GM12878 (cell line): ENCODE data around the gene TOMT. TPM values are rescaled to one million over a fixed set of nuclear protein-coding genes. Genes with fewer than 3 reads are reported as not detected.

Experiments
- ATAC-seq: fragments of 200-7000 bp; cut with Tn5 transposase; 3 replicates; pipeline ENCODE4 v1.9.1; 2020; ENCODE audit warnings: mild to moderate bottlenecking, moderate library complexity
- BruUV-seq: library from RNA; stranded (reverse); fragments of 400-500 nt; replicated peaks from 2 replicates; lab custom pipeline; 2021; lab: Mats Ljungman, UMichigan
- CTCF ChIA-PET: fragments of 300-600 bp; sonication (Branson Sonifier 250); formaldehyde crosslinking; extraction: SDS; loops from one replicate; lab custom pipeline; 2021; ENCODE audit warnings: inconsistent platforms; lab: Yijun Ruan, JAX
- POLR2A ChIA-PET: fragments of 350-600 bp; formaldehyde crosslinking; extraction: SDS; loops from one replicate; lab custom pipeline; 2021; ENCODE audit warnings: inconsistent platforms; lab: Charles Lee
- RAD21 ChIA-PET: fragments of 300-600 bp; sonication (Branson Sonifier 250); formaldehyde crosslinking; loops from one replicate; lab custom pipeline; 2023; ENCODE audit warnings: antibody characterized with exemption; ENCODE audit not compliant: unreplicated experiment; lab: Charles Lee
- SMC1A ChIA-PET: fragments of 300-600 bp; sonication (Branson Sonifier 250); formaldehyde crosslinking; loops from one replicate; lab custom pipeline; 2023; ENCODE audit not compliant: unreplicated experiment, uncharacterized antibody; lab: Charles Lee
- DNase-seq: peaks from one replicate; pipeline ENCODE4 v3.0.0-alpha.2; 2011; ENCODE audit warnings: low read depth, low spot score
- FAIRE-seq: peaks from 3 replicates; lab custom pipeline; 2011; peaks lifted over from hg19 to GRCh38; lab: Jason Lieb, UNC
- H2AFZ ChIP-seq: 2 replicates; pipeline ENCODE4 v1.6.0; 2011; ENCODE audit warnings: low read depth, low read length, control low read depth; ENCODE audit not compliant: control insufficient read depth
- H3K27ac ChIP-seq: 2 replicates; pipeline ENCODE4 v1.5.1; 2011; ENCODE audit warnings: control low read depth; ENCODE audit not compliant: control insufficient read depth, insufficient read depth
- H3K27me3 ChIP-seq, 2 experiments: replicated peaks in 1 of 2; 2 replicates each; pipeline versions ENCODE4 v1.6.0 to v1.6.1; 2011; ENCODE audit warnings: low read length in 1 of 2; ENCODE audit not compliant: control insufficient read depth in 2 of 2, insufficient read depth in 2 of 2
- H3K36me3 ChIP-seq, 2 experiments: 2 replicates each; pipeline ENCODE4 v1.5.1; 2011; ENCODE audit warnings: low read length in 1 of 2; ENCODE audit not compliant: control insufficient read depth in 2 of 2, insufficient read depth in 2 of 2
- H3K4me1 ChIP-seq: 2 replicates; pipeline ENCODE4 v1.6.1; 2011; ENCODE audit warnings: mild to moderate bottlenecking, low read length, moderate library complexity, mixed read lengths; ENCODE audit not compliant: control insufficient read depth, insufficient read depth
- H3K4me2 ChIP-seq: 2 replicates; pipeline ENCODE4 v1.6.0; 2011; ENCODE audit warnings: control low read depth; ENCODE audit not compliant: control insufficient read depth, insufficient read depth
- H3K4me3 ChIP-seq: fragments of 200-600 bp; sonication (generic); 2 replicates; pipeline ENCODE4 v1.5.1; 2016
- H3K79me2 ChIP-seq: 2 replicates; pipeline ENCODE4 v1.6.0; 2011; ENCODE audit warnings: low read length; ENCODE audit not compliant: control insufficient read depth, insufficient read depth
- H3K9ac ChIP-seq: 2 replicates; pipeline ENCODE4 v1.8.0; 2011; ENCODE audit warnings: low read length, control low read depth, mixed read lengths; ENCODE audit not compliant: control insufficient read depth, insufficient read depth
- H3K9me3 ChIP-seq: replicated peaks from 3 replicates; pipeline ENCODE4 v1.5.1; 2011; ENCODE audit warnings: mild to moderate bottlenecking, low read length; ENCODE audit not compliant: control insufficient read depth, insufficient read depth
- H4K20me1 ChIP-seq: 2 replicates; pipeline ENCODE4 v1.6.0; 2011; ENCODE audit not compliant: control insufficient read depth, insufficient read depth
- BCL3 ChIP-seq: IDR thresholded peaks from 2 replicates; pipeline ENCODE4 v1.6.1; 2011; ENCODE audit warnings: borderline replicate concordance, low read depth, mild to moderate bottlenecking, moderate library complexity, low read length; ENCODE audit not compliant: insufficient read depth, poor library complexity, severe bottlenecking
- BHLHE40 ChIP-seq, 2 experiments: fragments of 450-650 bp in 1 of 2; IDR thresholded peaks; 2 replicates each; pipeline ENCODE4 v1.6.1; 2011 to 2017; ENCODE audit warnings: low read depth in 2 of 2, borderline replicate concordance in 1 of 2, improper control_type of control experiment in 1 of 2, low read length in 1 of 2, mild to moderate bottlenecking in 1 of 2
- CEBPB ChIP-seq, 2 experiments: fragments of 150-350 bp in 1 of 2; IDR thresholded peaks; 2 replicates each; pipeline ENCODE4 v1.6.1; 2012 to 2014; ENCODE audit warnings: low read depth in 2 of 2, low read length in 2 of 2, borderline replicate concordance in 1 of 2, inconsistent platforms in 1 of 2
- CREB1 ChIP-seq: IDR thresholded peaks from 2 replicates; pipeline ENCODE4 v1.6.1; 2012; ENCODE audit warnings: low read depth, mild to moderate bottlenecking, inconsistent platforms
- EP300 ChIP-seq, 2 experiments: fragments of 150-350 bp in 1 of 2; IDR thresholded peaks; 2 replicates each; pipeline ENCODE4 v1.6.1; 2011 to 2012; ENCODE audit warnings: low read depth in 2 of 2, low read length in 2 of 2, borderline replicate concordance in 1 of 2, improper control_type of control experiment in 1 of 2, inconsistent platforms in 1 of 2; ENCODE audit not compliant: control insufficient read depth in 1 of 2
- GATAD2B ChIP-seq: fragments of 450-650 bp; conservative IDR thresholded peaks from 2 replicates; pipeline ENCODE4 v1.6.1; 2017; ENCODE audit warnings: low read depth, mild to moderate bottlenecking, moderate library complexity
- HDAC2 ChIP-seq: fragments of 200-600 bp; sonication (generic); IDR thresholded peaks from 2 replicates; pipeline ENCODE4 v1.6.1; 2017
- HDAC6 ChIP-seq: fragments of 200-600 bp; sonication (generic); IDR thresholded peaks from one replicate; pipeline ENCODE4 v1.8.0; 2017; ENCODE audit warnings: antibody characterized with exemption; ENCODE audit not compliant: unreplicated experiment
- NFYA ChIP-seq: IDR thresholded peaks from 2 replicates; pipeline ENCODE4 v1.6.1; 2011; ENCODE audit warnings: low read depth, mild to moderate bottlenecking, low read length, improper control_type of control experiment, borderline replicate concordance
- RB1 ChIP-seq: fragments of 450-650 bp; formaldehyde crosslinking; IDR thresholded peaks from 2 replicates; pipeline ENCODE4 v1.6.1; 2017; ENCODE audit warnings: mild to moderate bottlenecking, borderline replicate concordance
- SREBF2 ChIP-seq: IDR thresholded peaks from 2 replicates; pipeline ENCODE4 v1.6.1; 2012; ENCODE audit warnings: mild to moderate bottlenecking, low read length
- YBX1 ChIP-seq: fragments of 450-650 bp; IDR thresholded peaks from 2 replicates; pipeline ENCODE4 v1.6.1; 2016; ENCODE audit warnings: antibody characterized with exemption
- in situ Hi-C: fragments of 300-500 bp; cut with MboI; formaldehyde crosslinking; loops from 9 replicates; pipeline ENCODE4 v1.14.3; 2018; ENCODE audit warnings: mixed read lengths
- intact Hi-C: fragments of 100-400 bp; cut with micrococcal nuclease; formaldehyde crosslinking; loops from one replicate; pipeline ENCODE4 v1.14.2; 2022; ENCODE audit not compliant: unreplicated experiment
- polyA plus RNA-seq, 11 experiments: library from polyadenylated mRNA; depleted of rRNA in 4 of 11; unstranded in 6 of 11; stranded (reverse) in 5 of 11; fragments of >200 nt; fragmentation: Nextera tagmentation in 4 of 11; fragmentation: Illumina TruSeq in 1 of 11; extraction: Ambion mirVana in 4 of 11; extraction: Trizol in 1 of 11; gene quantifications; 1 replicate in 1 of 11; 2 replicates in 10 of 11; pipeline versions ENCODE4 v1.2.1 to v1.2.3, GENCODE V29; 2011 to 2016; ENCODE audit warnings: inconsistent platforms in 2 of 11, missing spikeins in 2 of 11, low read depth in 1 of 11
- total RNA-seq, 4 experiments: library from RNA; depleted of rRNA in 3 of 4; stranded (reverse); fragments of >200 nt in 3 of 4; fragmentation: Illumina TruSeq in 1 of 4; extraction: Trizol in 1 of 4; gene quantifications; 2 replicates each; pipeline versions ENCODE4 v1.2.1 to v1.2.3, GENCODE V29; 2013 to 2021
- TF ChIP-seq, protein P1 (sequence below): fragments of 450-650 bp; formaldehyde crosslinking; IDR thresholded peaks from 2 replicates; pipeline ENCODE4 v1.4.0; 2022; ENCODE audit warnings: mild to moderate bottlenecking, moderate library complexity
- TF ChIP-seq, protein P2 (sequence below): fragments of 450-650 bp; IDR thresholded peaks from 2 replicates; pipeline ENCODE4 v1.6.1; 2017; ENCODE audit warnings: mild to moderate bottlenecking, moderate library complexity

TOMT gene
- total and polyA plus RNA-seq, 10 of the 15 experiments (the other 5 are each of a cell fraction or from before 2014, with no cell fraction given) = not detected

DNA sequence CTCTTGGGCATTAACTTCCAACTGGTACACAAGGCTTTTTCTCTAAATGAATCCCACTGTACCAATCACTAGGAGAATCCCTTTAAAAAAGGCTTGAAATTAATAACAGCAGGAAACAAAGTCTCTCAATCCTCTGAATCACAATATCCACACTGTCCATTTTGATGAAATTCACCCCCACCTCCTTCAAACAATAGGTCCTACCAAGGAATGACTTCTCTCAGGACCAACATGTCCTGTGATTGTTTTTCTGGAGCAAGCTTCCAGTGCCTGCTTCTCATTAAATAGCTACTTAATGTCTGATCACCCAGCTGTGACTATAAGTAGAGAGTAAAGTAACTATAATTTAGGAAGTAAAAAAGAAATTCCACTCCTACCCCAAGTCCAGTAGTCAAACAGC lies 38.5 kb upstream of the TOMT start:
- RAD21 ChIA-PET = interaction anchor here (0.6 to 7.8 kb wide), 5 partner anchors 23 to 121 kb away, joined by 3 to 46 read pairs (median 3); no protein-coding TSS in a partner anchor
- intact Hi-C loops (no loop called here), in situ Hi-C loops (no loop called here)
- Histone ChIP-seq H3K4me2 (no peak overlapping the region), H3K27ac (no peak overlapping the region), H2AFZ (no peak overlapping the region), H3K4me1 (peaks cover 27% of the 10 kb centered on the region), H3K4me3 (no peak overlapping the region), H3K9me3 (no peaks in the 10 kb centered on the region), H3K36me3 (peaks cover 1 to 5% of the 10 kb centered on the region in 2 experiments; a peak in 3 of 4 replicates), H3K9ac (no peak overlapping the region), H3K27me3 (no peaks in the 10 kb centered on the region), H4K20me1 (no peaks in the 10 kb centered on the region), H3K79me2 (peaks cover 41% of the 10 kb centered on the region)
- CTCF ChIA-PET = interaction anchor here (1.0 to 2.6 kb wide), 7 partner anchors 12 to 348 kb away, joined by 3 to 9 read pairs (median 5); no protein-coding TSS in a partner anchor
- DNase-seq (no peak), ATAC-seq (no peak), FAIRE-seq (no peak)
- POLR2A ChIA-PET = interaction anchor here (0.6 to 2.6 kb wide), 4 partner anchors 9 to 24 kb away, joined by 3 to 16 read pairs (median 6); no protein-coding TSS in a partner anchor
- TSS peak; percentile 28 for BruUV-seq
- SMC1A ChIA-PET = interaction anchor here (0.6 to 3.7 kb wide), 8 partner anchors 11 to 90 kb away, joined by 3 to 21 read pairs (median 5); no protein-coding TSS in a partner anchor
- TF ChIP-seq HDAC6 (no peak), GATAD2B (no peak), EP300 (IDR thresholded peaks at IDR 0.05; ENCODE audit: borderline replicate concordance in 1 of 2, control insufficient read depth in 1 of 2, low read depth in 2 of 2, low read length in 2 of 2) (no peak), SREBF2 (no peak), YBX1 (no peak), CEBPB (IDR thresholded peaks at IDR 0.05; ENCODE audit: borderline replicate concordance in 1 of 2, low read depth in 2 of 2, low read length in 2 of 2) (no peak), HDAC2 (no peak), BCL3 (no peak), NFYA (no peak), BHLHE40 (IDR thresholded peaks at IDR 0.05; ENCODE audit: borderline replicate concordance in 1 of 2, low read depth in 2 of 2, low read length in 1 of 2) (no peak), RB1 (no peak), CREB1 (no peak)
- TF ChIP-seq, protein P1, sequence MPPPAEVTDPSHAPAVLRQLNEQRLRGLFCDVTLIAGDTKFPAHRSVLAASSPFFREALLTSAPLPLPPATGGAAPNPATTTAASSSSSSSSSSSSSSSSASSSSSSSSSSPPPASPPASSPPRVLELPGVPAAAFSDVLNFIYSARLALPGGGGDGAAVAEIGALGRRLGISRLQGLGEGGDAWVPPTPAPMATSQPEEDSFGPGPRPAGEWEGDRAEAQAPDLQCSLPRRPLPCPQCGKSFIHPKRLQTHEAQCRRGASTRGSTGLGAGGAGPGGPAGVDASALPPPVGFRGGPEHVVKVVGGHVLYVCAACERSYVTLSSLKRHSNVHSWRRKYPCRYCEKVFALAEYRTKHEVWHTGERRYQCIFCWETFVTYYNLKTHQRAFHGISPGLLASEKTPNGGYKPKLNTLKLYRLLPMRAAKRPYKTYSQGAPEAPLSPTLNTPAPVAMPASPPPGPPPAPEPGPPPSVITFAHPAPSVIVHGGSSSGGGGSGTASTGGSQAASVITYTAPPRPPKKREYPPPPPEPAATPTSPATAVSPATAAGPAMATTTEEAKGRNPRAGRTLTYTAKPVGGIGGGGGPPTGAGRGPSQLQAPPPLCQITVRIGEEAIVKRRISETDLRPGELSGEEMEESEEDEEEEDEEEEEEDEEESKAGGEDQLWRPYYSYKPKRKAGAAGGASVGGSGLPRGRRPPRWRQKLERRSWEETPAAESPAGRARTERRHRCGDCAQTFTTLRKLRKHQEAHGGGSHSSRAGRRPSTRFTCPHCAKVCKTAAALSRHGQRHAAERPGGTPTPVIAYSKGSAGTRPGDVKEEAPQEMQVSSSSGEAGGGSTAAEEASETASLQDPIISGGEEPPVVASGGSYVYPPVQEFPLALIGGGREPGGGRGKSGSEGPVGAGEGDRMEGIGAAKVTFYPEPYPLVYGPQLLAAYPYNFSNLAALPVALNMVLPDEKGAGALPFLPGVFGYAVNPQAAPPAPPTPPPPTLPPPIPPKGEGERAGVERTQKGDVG (CRISPR knock-in tag) = no peak
- TF ChIP-seq, protein P2, sequence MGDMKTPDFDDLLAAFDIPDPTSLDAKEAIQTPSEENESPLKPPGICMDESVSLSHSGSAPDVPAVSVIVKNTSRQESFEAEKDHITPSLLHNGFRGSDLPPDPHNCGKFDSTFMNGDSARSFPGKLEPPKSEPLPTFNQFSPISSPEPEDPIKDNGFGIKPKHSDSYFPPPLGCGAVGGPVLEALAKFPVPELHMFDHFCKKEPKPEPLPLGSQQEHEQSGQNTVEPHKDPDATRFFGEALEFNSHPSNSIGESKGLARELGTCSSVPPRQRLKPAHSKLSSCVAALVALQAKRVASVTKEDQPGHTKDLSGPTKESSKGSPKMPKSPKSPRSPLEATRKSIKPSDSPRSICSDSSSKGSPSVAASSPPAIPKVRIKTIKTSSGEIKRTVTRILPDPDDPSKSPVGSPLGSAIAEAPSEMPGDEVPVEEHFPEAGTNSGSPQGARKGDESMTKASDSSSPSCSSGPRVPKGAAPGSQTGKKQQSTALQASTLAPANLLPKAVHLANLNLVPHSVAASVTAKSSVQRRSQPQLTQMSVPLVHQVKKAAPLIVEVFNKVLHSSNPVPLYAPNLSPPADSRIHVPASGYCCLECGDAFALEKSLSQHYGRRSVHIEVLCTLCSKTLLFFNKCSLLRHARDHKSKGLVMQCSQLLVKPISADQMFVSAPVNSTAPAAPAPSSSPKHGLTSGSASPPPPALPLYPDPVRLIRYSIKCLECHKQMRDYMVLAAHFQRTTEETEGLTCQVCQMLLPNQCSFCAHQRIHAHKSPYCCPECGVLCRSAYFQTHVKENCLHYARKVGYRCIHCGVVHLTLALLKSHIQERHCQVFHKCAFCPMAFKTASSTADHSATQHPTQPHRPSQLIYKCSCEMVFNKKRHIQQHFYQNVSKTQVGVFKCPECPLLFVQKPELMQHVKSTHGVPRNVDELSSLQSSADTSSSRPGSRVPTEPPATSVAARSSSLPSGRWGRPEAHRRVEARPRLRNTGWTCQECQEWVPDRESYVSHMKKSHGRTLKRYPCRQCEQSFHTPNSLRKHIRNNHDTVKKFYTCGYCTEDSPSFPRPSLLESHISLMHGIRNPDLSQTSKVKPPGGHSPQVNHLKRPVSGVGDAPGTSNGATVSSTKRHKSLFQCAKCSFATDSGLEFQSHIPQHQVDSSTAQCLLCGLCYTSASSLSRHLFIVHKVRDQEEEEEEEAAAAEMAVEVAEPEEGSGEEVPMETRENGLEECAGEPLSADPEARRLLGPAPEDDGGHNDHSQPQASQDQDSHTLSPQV = no peak
